ENCODE data around the gene ENOX1. TPM values are rescaled to one million over a fixed set of nuclear protein-coding genes. Genes with fewer than 3 reads are reported as not detected.

ENOX1 gene
- total and polyA plus RNA-seq, 2 donors (not counting 3 experiments of a cell fraction or from before 2014, with no cell fraction given) = 0.17 to 0.97 TPM

- H3K9ac ChIP-seq (replicated peaks; ENCODE audit: extremely low read depth, insufficient read depth, low read length) = no peak overlapping the region
- H3K27me3 ChIP-seq (ENCODE audit: control insufficient read depth in 2 of 2, insufficient read depth in 2 of 2, low read length in 2 of 2) = no peaks in the 10 kb centered on the region
- H3K9me3 ChIP-seq (replicated peaks; ENCODE audit: control insufficient read depth, insufficient read depth, low read length) = no peaks in the 10 kb centered on the region
- dilution Hi-C loops (cut with MboI; ENCODE audit: extremely low pct_ligation_motif_present, low sequenced_read_pairs) = no loop called here
- no peak overlapping the region for H2AFZ ChIP-seq (ENCODE audit: low read depth, low read length)
- no peaks in the 10 kb centered on the region for H3K9me1 ChIP-seq (replicated peaks; ENCODE audit: control insufficient read depth, extremely low read depth, insufficient read depth, low read length)
- no peaks in the 10 kb centered on the region for H3K79me2 ChIP-seq (ENCODE audit: control insufficient read depth, insufficient read depth, low read length)
- TF ChIP-seq JUN (IDR thresholded peaks at IDR 0.05; ENCODE audit: borderline replicate concordance, insufficient read depth, insufficient read length, low read depth) = no peak
- no peak for TF ChIP-seq GATA2 (IDR thresholded peaks at IDR 0.05; ENCODE audit: insufficient read depth, insufficient read length, low read depth, low read length)
- no peak for TF ChIP-seq CTCF (IDR thresholded peaks at IDR 0.05; ENCODE audit: extremely low read depth in 1 of 2, insufficient read depth in 1 of 2, low read depth in 1 of 2, low read length in 2 of 2)
- no peak overlapping the region for H3K27ac ChIP-seq (ENCODE audit: insufficient read depth, low read depth, low read length)
- ChIA-PET CTCF (no interaction called here), POLR2A (no interaction called here)
- no peak overlapping the region for H3K4me3 ChIP-seq (replicated peaks in 1 of 3; ENCODE audit: insufficient read depth in 1 of 3, low read depth in 1 of 3, low read length in 3 of 3)
- no peak overlapping the region for H3K4me2 ChIP-seq (ENCODE audit: insufficient read depth, low read length)
- DNase-seq (ENCODE audit: low read depth, low spot score) = no peak
- no peaks in the 10 kb centered on the region for H3K36me3 ChIP-seq (ENCODE audit: control insufficient read depth in 2 of 2, extremely low read depth in 1 of 2, insufficient read depth in 2 of 2, low read length in 2 of 2)
- FAIRE-seq = no peak
- H3K4me1 ChIP-seq (ENCODE audit: control insufficient read depth, extremely low read depth, insufficient read depth, low read length) = no peaks in the 10 kb centered on the region
- no peaks in the 10 kb centered on the region for H4K20me1 ChIP-seq (replicated peaks; ENCODE audit: control insufficient read depth, extremely low read depth, insufficient read depth, low read length)
- intact Hi-C loops (cut with micrococcal nuclease) = no loop called here
- no TSS peak for BruUV-seq (replicated peaks)
These were observed 586.0 kb downstream of the ENOX1 start for GRCh38 chr13:43200736-43201135.

- H3K79me2 ChIP-seq (ENCODE audit: control insufficient read depth, insufficient read depth, low read length) = no peaks in the 10 kb centered on the region
- H2AFZ ChIP-seq (ENCODE audit: low read depth, low read length) = no peak overlapping the region
- BruUV-seq (replicated peaks) = no TSS peak
- no peak overlapping the region for H3K9ac ChIP-seq (replicated peaks; ENCODE audit: extremely low read depth, insufficient read depth, low read length)
- H3K4me3 ChIP-seq (replicated peaks in 1 of 3; ENCODE audit: insufficient read depth in 1 of 3, low read depth in 1 of 3, low read length in 3 of 3) = no peak overlapping the region
- TF ChIP-seq JUN (IDR thresholded peaks at IDR 0.05; ENCODE audit: borderline replicate concordance, insufficient read depth, insufficient read length, low read depth) (no peak), GATA2 (IDR thresholded peaks at IDR 0.05; ENCODE audit: insufficient read depth, insufficient read length, low read depth, low read length) (no peak), FOS (IDR thresholded peaks at IDR 0.05; ENCODE audit: borderline replicate concordance, insufficient read depth, low read length) (no peak), POLR2AphosphoS5 (IDR thresholded peaks at IDR 0.05; ENCODE audit: insufficient read depth, low read depth, low read length) (no peak), EZH2 (IDR thresholded peaks at IDR 0.05; ENCODE audit: borderline replicate concordance, low read depth, low read length, severe bottlenecking) (no peak), MYC (IDR thresholded peaks at IDR 0.05; ENCODE audit: low read depth, low read length) (no peak), POLR2A (IDR thresholded peaks at IDR 0.05; ENCODE audit: low read depth, low read length) (no peak)
- ChIA-PET POLR2A (no interaction called here), CTCF (no interaction called here)
- dilution Hi-C loops (cut with MboI; ENCODE audit: extremely low pct_ligation_motif_present, low sequenced_read_pairs) = no loop called here
- FAIRE-seq (no peak), DNase-seq (ENCODE audit: low read depth, low spot score) (no peak)
- no peaks in the 10 kb centered on the region for H3K4me1 ChIP-seq (ENCODE audit: control insufficient read depth, extremely low read depth, insufficient read depth, low read length)
- H3K9me1 ChIP-seq (replicated peaks; ENCODE audit: control insufficient read depth, extremely low read depth, insufficient read depth, low read length) = no peaks in the 10 kb centered on the region
- no peaks in the 10 kb centered on the region for H3K27me3 ChIP-seq (ENCODE audit: control insufficient read depth in 2 of 2, insufficient read depth in 2 of 2, low read length in 2 of 2)
- H4K20me1 ChIP-seq (replicated peaks; ENCODE audit: control insufficient read depth, extremely low read depth, insufficient read depth, low read length) = no peaks in the 10 kb centered on the region
- no peaks in the 10 kb centered on the region for H3K9me3 ChIP-seq (replicated peaks; ENCODE audit: control insufficient read depth, insufficient read depth, low read length)
- H3K27ac ChIP-seq (ENCODE audit: insufficient read depth, low read depth, low read length) = no peak overlapping the region
- H3K36me3 ChIP-seq (ENCODE audit: control insufficient read depth in 2 of 2, extremely low read depth in 1 of 2, insufficient read depth in 2 of 2, low read length in 2 of 2) = no peaks in the 10 kb centered on the region
- intact Hi-C loops (cut with micrococcal nuclease) = no loop called here
- no peak overlapping the region for H3K4me2 ChIP-seq (ENCODE audit: insufficient read depth, low read length)
These were observed 586.5 kb downstream of the ENOX1 start for GRCh38 chr13:43200307-43200706.
